Measurements from ENCODE around the gene RADX. TPM values are rescaled to one million over a fixed set of nuclear protein-coding genes. Genes with fewer than 3 reads are reported as not detected.

RADX gene
- total and polyA plus RNA-seq, 2 of the 13 experiments (the other 11 are each of a cell fraction or from before 2014, with no cell fraction given), result 1.1 to 2.7 TPM

DNA sequence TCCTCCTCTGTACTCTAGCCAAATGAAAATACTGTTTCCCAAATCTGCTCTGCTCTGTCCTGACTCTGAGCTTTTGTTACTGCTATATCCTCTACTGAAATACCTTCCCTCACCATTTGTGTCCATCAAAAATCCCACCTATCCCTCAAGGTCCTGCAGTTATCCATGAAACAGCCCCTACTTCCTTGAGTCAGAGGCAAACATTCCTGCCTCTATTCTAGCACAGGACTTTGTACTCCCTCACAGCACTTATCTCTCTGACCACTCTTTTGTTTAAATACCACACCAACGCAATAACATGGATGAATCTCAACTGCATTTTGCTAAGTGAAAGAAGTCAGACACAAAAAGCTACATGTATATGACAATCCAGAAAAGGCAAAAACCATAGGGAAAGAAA is 104.2 kb downstream of the RADX start (continued):
- TF ChIP-seq, protein P1, sequence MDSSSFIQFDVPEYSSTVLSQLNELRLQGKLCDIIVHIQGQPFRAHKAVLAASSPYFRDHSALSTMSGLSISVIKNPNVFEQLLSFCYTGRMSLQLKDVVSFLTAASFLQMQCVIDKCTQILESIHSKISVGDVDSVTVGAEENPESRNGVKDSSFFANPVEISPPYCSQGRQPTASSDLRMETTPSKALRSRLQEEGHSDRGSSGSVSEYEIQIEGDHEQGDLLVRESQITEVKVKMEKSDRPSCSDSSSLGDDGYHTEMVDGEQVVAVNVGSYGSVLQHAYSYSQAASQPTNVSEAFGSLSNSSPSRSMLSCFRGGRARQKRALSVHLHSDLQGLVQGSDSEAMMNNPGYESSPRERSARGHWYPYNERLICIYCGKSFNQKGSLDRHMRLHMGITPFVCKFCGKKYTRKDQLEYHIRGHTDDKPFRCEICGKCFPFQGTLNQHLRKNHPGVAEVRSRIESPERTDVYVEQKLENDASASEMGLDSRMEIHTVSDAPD (CRISPR knock-in tag; IDR thresholded peaks at IDR 0.05), result no peak
- TF ChIP-seq AGO1 (IDR thresholded peaks at IDR 0.05; ENCODE audit: low read depth, low read length, poor library complexity, severe bottlenecking) (no peak), NCOA2 (CRISPR knock-in tag; IDR thresholded peaks at IDR 0.05) (peak; percentile 64), ZNF138 (CRISPR knock-in tag; IDR thresholded peaks at IDR 0.05; ENCODE audit: low read depth) (no peak), HNF4A (CRISPR knock-in tag; IDR thresholded peaks at IDR 0.05) (peak; percentile 88), KDM6A (CRISPR knock-in tag; IDR thresholded peaks at IDR 0.05; ENCODE audit: low read depth) (0 out of 2 replicates have a peak, but pooled peaks have one; percentile 54), FOXA1 (IDR thresholded peaks at IDR 0.05) (no peak), FOXA1 (CRISPR knock-in tag; IDR thresholded peaks at IDR 0.05) (0 out of 2 replicates have a peak, but pooled peaks have one; percentile 9), SP4 (CRISPR knock-in tag; IDR thresholded peaks at IDR 0.05) (no peak), SATB2 (CRISPR knock-in tag; IDR thresholded peaks at IDR 0.05) (no peak), POLR2AphosphoS2 (IDR thresholded peaks at IDR 0.05; ENCODE audit: low read depth, low read length) (no peak), KAT7 (CRISPR knock-in tag; IDR thresholded peaks at IDR 0.05; ENCODE audit: borderline replicate concordance) (no peak), ZFP62 (CRISPR knock-in tag; IDR thresholded peaks at IDR 0.05) (no peak), RFX1 (IDR thresholded peaks at IDR 0.05) (no peak), ZNF547 (CRISPR knock-in tag; IDR thresholded peaks at IDR 0.05) (no peak), ZSCAN25 (CRISPR knock-in tag; IDR thresholded peaks at IDR 0.05) (no peak), TBX3 (IDR thresholded peaks at IDR 0.05; ENCODE audit: borderline replicate concordance) (peak; percentile 12; the same call in 1 of the 2 replicates), ERF (CRISPR knock-in tag; IDR thresholded peaks at IDR 0.05) (0 out of 2 replicates have a peak, but pooled peaks have one; percentile 19), HNF4G (IDR thresholded peaks at IDR 0.05; ENCODE audit: borderline replicate concordance, low read depth, low read length) (no peak; the same call in 1 of the 2 replicates), HNF4G (CRISPR knock-in tag; IDR thresholded peaks at IDR 0.05; ENCODE audit: borderline replicate concordance, low read depth) (peak; percentile 38; the same call in 1 of the 2 replicates), FOXA3 (CRISPR knock-in tag; IDR thresholded peaks at IDR 0.05) (0 out of 2 replicates have a peak, but pooled peaks have one; percentile 27), EEA1 (CRISPR knock-in tag; IDR thresholded peaks at IDR 0.05; ENCODE audit: borderline replicate concordance) (no peak), RFXAP (CRISPR knock-in tag; IDR thresholded peaks at IDR 0.05; ENCODE audit: borderline replicate concordance) (no peak), GATAD1 (CRISPR knock-in tag; IDR thresholded peaks at IDR 0.05) (no peak), SOX13 (IDR thresholded peaks at IDR 0.05) (peak; percentile 44; the same call in 1 of the 2 replicates), SOX13 (CRISPR knock-in tag; conservative IDR thresholded peaks at IDR 0.05 in 1 of 2, IDR thresholded peaks at IDR 0.05 in 1 of 2) (peak in 1 of 2 experiments; percentile 77; a peak in 1 of 4 replicates), HNRNPK (IDR thresholded peaks at IDR 0.05; ENCODE audit: low read depth, low read length, poor library complexity, severe bottlenecking) (no peak)
- TF ChIP-seq, protein P2, sequence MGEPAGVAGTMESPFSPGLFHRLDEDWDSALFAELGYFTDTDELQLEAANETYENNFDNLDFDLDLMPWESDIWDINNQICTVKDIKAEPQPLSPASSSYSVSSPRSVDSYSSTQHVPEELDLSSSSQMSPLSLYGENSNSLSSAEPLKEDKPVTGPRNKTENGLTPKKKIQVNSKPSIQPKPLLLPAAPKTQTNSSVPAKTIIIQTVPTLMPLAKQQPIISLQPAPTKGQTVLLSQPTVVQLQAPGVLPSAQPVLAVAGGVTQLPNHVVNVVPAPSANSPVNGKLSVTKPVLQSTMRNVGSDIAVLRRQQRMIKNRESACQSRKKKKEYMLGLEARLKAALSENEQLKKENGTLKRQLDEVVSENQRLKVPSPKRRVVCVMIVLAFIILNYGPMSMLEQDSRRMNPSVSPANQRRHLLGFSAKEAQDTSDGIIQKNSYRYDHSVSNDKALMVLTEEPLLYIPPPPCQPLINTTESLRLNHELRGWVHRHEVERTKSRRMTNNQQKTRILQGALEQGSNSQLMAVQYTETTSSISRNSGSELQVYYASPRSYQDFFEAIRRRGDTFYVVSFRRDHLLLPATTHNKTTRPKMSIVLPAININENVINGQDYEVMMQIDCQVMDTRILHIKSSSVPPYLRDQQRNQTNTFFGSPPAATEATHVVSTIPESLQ (CRISPR knock-in tag; conservative IDR thresholded peaks at IDR 0.05), result no peak
- TF ChIP-seq, protein P3, sequence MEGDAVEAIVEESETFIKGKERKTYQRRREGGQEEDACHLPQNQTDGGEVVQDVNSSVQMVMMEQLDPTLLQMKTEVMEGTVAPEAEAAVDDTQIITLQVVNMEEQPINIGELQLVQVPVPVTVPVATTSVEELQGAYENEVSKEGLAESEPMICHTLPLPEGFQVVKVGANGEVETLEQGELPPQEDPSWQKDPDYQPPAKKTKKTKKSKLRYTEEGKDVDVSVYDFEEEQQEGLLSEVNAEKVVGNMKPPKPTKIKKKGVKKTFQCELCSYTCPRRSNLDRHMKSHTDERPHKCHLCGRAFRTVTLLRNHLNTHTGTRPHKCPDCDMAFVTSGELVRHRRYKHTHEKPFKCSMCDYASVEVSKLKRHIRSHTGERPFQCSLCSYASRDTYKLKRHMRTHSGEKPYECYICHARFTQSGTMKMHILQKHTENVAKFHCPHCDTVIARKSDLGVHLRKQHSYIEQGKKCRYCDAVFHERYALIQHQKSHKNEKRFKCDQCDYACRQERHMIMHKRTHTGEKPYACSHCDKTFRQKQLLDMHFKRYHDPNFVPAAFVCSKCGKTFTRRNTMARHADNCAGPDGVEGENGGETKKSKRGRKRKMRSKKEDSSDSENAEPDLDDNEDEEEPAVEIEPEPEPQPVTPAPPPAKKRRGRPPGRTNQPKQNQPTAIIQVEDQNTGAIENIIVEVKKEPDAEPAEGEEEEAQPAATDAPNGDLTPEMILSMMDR (CRISPR knock-in tag; IDR thresholded peaks at IDR 0.05), result no peak
